Fibroblast of skin of back (primary cell): Measurements from ENCODE around the gene LRCH1. TPM values are rescaled to one million over a fixed set of nuclear protein-coding genes. Genes with fewer than 3 reads are reported as not detected.
"Not testable (repeated sequence)": the region's sequence is repeated elsewhere in the genome, so short reads cannot be mapped to it uniquely, and the experiment has no call there.

Experiments
- DNase-seq: peaks from one replicate; pipeline ENCODE4 v3.0.0-alpha.2; 2013
- polyA plus RNA-seq, 2 experiments: library from polyadenylated mRNA; unstranded; fragments of 120-200 nt; gene quantifications; one replicate each; pipeline ENCODE4 v1.2.1, GENCODE V29; 2013; ENCODE audit not compliant: insufficient read length in 2 of 2

Gene LRCH1
- polyA plus RNA-seq (2013, experiment 1 of 2; ENCODE audit: insufficient read length) = 11.7 TPM
- 12.8 TPM for polyA plus RNA-seq (2013, experiment 2 of 2; ENCODE audit: insufficient read length)

DNA sequence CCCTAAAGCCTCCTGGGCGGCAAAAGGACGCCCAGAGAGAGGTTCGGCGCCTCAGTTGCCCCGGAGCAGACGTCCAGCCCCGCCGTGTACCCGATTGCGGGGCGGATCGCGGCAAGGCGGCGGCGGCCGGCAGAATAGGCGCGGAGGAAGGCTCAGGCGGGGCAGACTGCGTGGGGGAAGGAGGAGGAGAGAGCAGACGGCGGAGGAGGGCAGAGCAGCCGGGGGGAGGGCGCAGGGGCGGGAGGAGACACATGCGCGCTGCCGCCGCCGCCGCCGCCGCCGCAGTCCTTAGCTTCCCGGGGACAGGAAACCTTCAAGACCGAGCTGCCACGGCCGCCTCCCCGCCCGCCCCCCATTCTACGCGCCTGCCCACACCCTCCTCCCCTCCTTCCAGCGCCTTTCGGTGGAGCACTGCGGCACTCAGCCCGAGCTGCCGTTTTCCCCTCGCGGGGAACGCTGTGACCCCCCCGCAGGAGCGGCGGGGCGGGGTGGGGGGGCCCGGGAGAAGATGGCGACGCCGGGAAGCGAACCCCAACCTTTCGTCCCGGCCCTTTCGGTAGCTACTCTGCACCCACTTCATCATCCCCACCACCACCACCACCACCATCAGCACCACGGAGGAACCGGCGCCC, at the start of gene LRCH1:
LRCH1 (plus strand) TSS at position 282 of the 632 bp plus-strand sequence; CDS start at position 509, 227 bp downstream.
- DNase-seq = peak; percentile 93

DNA sequence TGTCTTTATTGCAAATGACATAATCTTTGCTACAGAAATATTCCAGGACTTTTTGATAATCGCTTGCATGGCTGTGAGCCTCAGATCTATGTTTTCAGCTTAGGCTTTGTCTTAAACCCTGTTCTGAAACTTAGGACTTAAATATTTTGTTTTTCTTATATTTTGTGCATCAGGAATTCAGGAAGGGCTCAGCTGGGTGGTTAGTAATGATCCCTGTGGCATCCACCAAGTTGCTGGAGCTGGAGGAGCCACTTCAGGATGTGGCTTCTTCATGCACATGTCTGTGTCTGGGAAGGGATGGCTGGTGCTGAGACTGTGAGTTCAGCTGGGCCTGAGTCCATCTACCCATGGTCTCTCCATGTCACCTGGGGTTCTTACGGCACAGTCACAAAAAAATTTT, 48.9 kb upstream of the LRCH1 start:
- DNase-seq = no peak

DNA sequence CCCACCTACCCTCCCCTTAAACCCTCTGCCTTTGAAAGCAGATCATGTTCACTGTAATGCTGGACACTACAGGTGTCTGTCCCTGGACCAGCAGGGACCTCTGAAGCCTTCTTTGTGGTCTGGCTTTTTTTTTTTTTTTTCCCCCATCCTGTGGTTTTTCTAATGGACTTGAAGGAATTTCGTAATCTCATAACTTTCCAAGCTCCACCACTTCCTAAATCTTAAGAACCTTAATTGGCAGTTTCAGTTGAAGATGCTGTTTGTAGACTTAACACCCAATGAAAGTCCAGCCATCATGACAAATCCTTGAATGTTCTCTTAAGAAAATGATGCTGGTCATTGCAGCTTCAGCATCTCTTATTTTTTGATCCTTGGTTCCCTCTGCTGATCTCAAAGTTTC, 45.0 kb upstream of the LRCH1 start:
- no peak for DNase-seq

- DNase-seq = no peak
Measured at GRCh38 chr13:46509981-46510380, 43.0 kb upstream of the LRCH1 start.

DNA sequence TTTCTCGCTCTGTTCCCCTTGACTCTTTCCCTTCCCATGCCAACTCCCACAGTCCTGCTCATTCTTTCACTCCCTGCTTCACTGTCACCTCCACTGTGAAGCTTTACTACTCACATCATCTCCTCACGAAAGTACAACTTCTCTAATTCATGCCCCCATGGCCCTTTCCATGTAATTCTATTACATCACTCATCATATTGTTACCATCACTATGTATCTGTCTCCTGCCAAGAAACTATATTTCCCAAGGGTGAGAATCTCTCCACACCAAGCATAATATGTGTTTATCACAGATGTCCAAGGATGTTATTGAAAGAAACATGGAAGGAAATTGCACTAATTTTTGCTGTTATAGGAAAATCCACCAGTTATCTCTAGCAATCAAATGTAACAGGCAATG, 37.2 kb upstream of the LRCH1 start:
- DNase-seq = no peak

- DNase-seq = peak; percentile 65
Measured at GRCh38 chr13:46516599-46517338, 36.2 kb upstream of the LRCH1 start.

GRCh38 chr13:46517748-46518147, 35.2 kb upstream of the LRCH1 start:
- DNase-seq = not testable (repeated sequence)

DNA sequence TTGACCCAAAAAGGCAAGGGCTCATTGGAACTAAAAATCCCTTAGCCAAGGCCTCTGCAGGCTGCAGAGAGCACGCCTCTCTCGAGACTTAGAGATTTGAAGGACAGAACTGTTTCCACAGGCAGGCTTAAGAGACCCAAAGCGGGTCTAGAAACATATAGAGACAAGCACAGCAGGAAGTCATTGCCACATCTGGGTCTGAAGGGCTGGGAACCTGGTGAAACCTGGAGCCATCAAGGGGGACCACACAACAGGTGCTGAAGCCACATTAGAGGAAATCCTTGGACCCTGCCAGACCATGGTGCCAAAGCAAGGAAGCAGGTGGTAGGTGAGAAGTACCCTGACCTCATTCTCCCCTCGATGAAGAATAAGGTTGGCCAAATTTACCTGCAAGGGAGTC, 33.8 kb upstream of the LRCH1 start:
- DNase-seq = no peak

- DNase-seq = no peak
Measured at GRCh38 chr13:46520166-46520565, 32.8 kb upstream of the LRCH1 start.

DNA sequence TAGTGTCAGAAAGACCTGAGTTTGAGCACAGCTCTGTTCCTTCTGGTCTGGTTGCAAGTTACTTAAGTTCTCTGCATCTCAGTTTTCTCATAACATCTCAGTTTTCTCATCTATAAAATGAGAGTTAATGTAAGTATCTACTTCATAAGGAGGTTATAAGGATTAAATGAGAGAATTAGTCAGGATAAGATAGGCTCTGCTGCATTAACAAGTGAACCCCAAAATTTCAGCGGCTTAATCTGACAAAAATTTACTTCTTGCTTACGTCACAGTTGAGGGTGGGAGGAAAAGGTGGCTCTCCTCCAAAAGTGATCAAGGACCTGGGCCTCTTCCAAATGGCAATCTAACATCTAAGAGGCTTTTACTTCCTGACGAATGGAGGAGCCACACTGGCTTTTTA, 31.5 kb upstream of the LRCH1 start:
- DNase-seq = no peak

DNA sequence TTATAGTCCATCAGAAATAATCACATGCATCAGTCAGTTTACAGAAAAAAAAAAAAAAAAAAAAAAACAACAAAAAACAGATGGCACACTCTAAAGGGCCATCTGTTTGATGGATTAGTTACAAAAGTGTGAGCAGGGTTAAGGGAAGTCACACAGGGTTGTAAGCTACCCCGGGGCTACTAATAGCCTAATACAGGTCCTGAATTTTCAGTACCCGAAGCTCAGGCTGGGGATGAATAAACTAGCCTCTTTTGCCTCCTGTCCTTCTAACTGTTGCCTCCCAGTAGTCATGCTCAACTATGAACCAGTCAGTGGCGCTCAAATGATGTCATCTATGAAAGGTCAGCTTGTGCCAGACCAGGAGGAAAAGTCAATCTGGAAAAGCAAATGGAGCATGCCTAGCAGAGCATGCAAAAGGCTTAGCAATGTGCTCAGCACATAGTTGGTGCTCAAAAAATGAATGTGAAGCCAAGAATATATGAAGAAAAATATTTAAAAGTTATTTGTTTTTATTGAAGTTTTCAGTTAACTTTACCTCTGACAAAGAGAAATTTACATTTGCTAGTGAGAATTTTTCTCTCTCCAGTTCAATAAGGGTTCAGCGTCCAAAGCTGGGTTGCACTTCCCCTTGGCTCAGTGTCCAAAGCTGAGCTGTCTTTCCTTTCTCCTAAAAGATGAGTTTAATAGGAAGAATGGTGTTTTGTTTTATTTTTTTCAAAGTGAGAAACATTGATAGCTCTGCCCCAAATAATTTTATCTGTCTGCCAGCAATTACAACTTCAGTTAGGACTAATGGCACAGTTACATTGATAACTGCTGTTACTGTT, 30.8 kb upstream of the LRCH1 start:
- no peak for DNase-seq

DNA sequence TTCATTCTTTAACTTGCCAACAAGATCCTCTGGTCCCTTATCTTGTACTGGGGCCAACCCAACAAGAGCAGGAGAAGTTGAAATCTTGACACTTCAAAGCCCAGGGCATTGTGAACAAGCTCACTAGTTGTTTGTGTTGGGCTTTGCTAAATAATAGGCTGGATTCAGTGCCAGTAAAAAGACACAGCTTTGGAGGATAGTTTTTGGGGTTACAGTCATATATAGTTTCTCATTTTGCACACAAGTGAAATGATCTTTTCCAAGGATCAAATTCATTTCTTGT, 30.3 kb upstream of the LRCH1 start:
- DNase-seq = no peak

DNA sequence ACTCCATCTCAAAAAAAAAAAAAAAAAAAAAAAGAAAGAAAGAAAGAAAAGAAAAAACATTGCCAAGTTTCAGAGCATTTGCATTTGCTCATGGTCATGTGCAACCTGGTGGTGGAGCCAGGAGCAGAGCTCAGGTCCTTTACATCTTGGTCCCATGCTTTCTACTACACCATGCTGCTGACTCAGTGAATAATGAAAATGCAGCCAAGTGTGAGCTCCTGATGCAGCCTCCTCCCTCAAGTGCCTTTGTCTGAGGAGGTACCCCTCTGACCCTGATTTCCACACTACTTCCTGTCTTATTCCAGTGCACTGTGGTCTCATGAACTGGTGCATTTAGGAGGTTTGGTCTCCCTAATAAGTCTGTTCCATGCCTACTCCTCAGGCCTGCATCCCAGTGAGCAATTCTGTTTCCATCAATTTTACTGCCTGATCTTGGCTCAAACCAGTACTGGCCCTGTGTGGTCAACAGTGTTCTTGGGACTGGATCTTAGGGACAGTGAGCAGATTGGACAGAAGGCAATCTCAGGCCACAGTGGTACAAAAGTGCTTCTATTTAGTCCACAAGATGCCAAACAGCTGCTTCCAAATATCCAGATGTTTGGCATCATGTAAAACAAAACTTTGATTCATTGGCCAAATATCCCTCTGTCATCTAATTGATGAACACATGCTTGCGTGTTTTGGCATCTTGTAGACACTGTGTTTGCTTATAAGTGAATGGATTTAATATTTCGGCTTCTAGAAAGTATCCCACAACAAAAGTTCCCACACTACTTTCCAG, 28.8 kb upstream of the LRCH1 start:
- no peak for DNase-seq

DNA sequence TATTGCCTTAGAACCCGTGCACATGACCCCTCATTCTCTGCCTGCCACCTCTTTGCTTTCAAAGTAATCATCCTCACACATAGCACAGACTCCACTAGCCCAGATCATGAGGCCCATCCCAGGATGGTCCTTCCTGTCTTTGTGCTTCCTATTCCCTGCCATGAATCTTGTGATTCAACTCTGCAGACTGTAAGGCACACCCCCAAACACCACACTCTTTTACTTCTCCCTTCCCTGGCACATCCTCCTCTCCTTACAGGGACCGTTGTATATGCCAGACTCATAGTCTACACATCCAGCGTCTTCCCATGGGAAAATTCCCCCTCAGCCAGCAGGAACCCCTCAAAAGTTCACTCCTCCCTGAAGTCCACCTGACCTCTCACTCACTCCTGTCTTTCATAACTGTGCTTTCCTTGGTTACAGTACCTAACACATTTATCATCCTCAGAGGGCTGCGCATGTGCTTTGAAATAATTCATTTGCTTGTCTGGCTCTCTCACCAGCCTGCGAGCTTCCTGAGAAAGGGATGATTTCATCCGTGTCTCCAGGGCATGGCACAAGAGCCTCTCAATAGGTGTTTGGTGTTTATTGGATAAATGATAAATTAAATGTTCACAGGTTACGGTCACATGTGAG, 26.8 kb upstream of the LRCH1 start:
- DNase-seq = no peak

DNA sequence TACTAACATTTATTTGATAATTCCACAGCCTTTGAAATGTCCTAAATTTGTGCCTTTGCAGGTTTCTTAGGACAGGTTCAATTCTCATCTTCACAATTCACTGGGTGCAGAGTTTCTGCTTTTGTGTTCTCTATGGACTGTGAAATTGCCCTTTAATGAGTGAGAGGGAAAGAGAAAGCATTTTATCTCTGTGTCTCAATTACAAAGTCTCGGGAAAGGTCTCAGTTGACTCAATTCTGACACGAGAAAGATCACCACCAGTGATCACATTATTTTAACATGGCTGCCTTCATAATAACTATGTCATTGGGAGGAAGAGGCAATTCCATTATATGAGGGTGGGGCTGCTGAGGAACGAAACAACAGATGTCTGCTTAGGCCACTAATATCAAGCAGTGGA, 26.2 kb upstream of the LRCH1 start:
- no peak for DNase-seq

- no peak for DNase-seq
Measured at GRCh38 chr13:46527237-46527636, 25.7 kb upstream of the LRCH1 start.

DNA sequence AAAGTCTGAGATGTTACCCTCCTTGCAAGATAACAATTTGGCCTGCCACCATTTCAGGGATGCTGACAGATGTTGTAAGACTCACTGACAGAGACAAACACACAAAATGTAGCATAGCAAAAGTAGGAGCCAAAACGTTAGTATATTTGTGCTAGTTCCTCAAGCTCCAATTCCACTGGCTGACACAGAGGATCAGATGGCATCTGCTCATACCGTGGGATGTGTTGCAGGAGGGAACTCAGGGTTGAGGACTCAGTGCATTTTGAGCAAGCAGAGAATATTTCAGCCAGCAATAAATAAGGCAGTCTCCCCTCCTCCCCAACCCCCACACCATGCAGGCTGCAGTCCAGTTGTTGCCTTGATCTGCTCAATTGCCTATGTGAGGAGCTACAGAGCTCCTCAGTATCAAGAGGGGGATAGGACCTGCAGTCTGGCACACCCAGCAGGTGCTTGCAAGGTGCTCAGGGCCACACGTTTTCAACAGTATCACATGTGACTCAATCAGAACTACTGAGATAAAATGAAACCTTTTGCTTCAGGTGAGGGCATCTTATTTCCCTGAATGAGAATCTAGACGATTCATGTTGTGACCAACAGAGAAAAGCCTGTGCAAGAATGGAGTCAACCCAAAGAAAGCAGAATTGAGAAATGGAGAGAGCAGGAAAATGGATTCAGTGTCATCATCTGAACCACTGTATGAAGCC, 23.6 kb upstream of the LRCH1 start:
- DNase-seq = no peak

GRCh38 chr13:46530084-46530935, 22.7 kb upstream of the LRCH1 start:
- peak; percentile 75 for DNase-seq

- DNase-seq = no peak
Measured at GRCh38 chr13:46531953-46532352, 21.0 kb upstream of the LRCH1 start.

DNA sequence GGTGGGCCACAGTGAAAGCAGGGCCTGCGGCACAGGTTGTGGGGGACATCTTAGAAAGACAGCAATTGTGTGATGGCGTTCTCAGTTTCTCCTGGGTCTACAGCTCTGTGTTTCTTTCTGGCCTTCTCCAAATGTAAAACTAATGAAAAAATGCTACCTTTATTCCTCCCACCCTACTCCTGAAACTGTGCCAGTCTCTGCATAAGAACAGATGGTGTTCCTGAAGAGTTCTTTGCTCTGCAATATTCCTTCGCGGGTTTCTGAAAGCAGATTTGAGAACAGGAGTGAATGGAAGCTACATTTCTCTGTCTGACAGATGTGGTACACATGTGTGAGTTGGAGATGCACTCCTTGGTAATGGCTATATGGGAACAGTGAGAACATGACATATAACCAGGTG, 18.0 kb upstream of the LRCH1 start:
- no peak for DNase-seq

- DNase-seq = no peak
Measured at GRCh38 chr13:46535825-46536224, 17.1 kb upstream of the LRCH1 start.
